Osteoblast (primary cell): Measurements from ENCODE around the gene MSANTD1. TPM values are rescaled to one million over a fixed set of nuclear protein-coding genes. Genes with fewer than 3 reads are reported as not detected.

Source experiments
- DNase-seq: peaks from one replicate; pipeline ENCODE4 v3.0.0; 2011; ENCODE audit warnings: low spot score, mixed read lengths; ENCODE audit not compliant: insufficient read length; ENCODE audit errors: missing footprints
- H2AFZ ChIP-seq: 2 replicates; pipeline ENCODE4 v1.6.0; 2011; ENCODE audit warnings: mild to moderate bottlenecking, low read length
- H3K27ac ChIP-seq: 2 replicates; pipeline ENCODE4 v1.5.1; 2011; ENCODE audit warnings: mild to moderate bottlenecking, low read depth, low read length, moderate library complexity
- H3K27me3 ChIP-seq: 2 replicates; pipeline ENCODE4 v1.6.0; 2012; ENCODE audit warnings: mild to moderate bottlenecking, control low read depth, inconsistent platforms, low read length, moderate library complexity; ENCODE audit not compliant: insufficient read depth
- H3K36me3 ChIP-seq: 2 replicates; pipeline ENCODE4 v1.5.1; 2011; ENCODE audit warnings: mild to moderate bottlenecking, low read length, control low read depth, moderate library complexity; ENCODE audit not compliant: insufficient read depth
- H3K4me1 ChIP-seq: 2 replicates; pipeline ENCODE4 v1.5.1; 2011; ENCODE audit warnings: mild to moderate bottlenecking, low read length, control low read depth, moderate library complexity; ENCODE audit not compliant: insufficient read depth
- H3K4me2 ChIP-seq: 2 replicates; pipeline ENCODE4 v1.6.0; 2011; ENCODE audit warnings: mild to moderate bottlenecking, low read length; ENCODE audit not compliant: insufficient read depth
- H3K4me3 ChIP-seq: fragments of 200-600 bp; sonication (generic); 3 replicates; pipeline ENCODE4 v1.5.1; 2012; ENCODE audit warnings: mild to moderate bottlenecking, low read length, inconsistent platforms; ENCODE audit not compliant: insufficient read depth
- H3K79me2 ChIP-seq: 2 replicates; pipeline ENCODE4 v1.6.0; 2012; ENCODE audit warnings: mild to moderate bottlenecking, low read length, control low read depth, inconsistent platforms; ENCODE audit not compliant: insufficient read depth
- H3K9me3 ChIP-seq: 2 replicates; pipeline ENCODE4 v1.5.1; 2011; ENCODE audit warnings: low read depth, low read length, control low read depth
- H4K20me1 ChIP-seq: 2 replicates; pipeline ENCODE4 v1.6.0; 2012; ENCODE audit warnings: mild to moderate bottlenecking, low read length, control low read depth; ENCODE audit not compliant: insufficient read depth
- CTCF ChIP-seq: IDR thresholded peaks from 2 replicates; pipeline ENCODE4 v1.5.1; 2011; ENCODE audit warnings: mild to moderate bottlenecking, low read depth, low read length, moderate library complexity; ENCODE audit errors: extremely low read depth
- total RNA-seq: library from RNA; depleted of rRNA; stranded (reverse); fragments of >200 nt; gene quantifications from 2 replicates; pipeline ENCODE4 v1.2.3, GENCODE V29; 2012

Gene MSANTD1
- total RNA-seq, 1 donor: 0.72 TPM

- no peaks in the 10 kb centered on the region for H3K9me3 ChIP-seq
- no peaks in the 10 kb centered on the region for H3K36me3 ChIP-seq
- peaks cover 28% of the 10 kb centered on the region for H3K4me1 ChIP-seq
- H3K79me2 ChIP-seq: peaks cover 20% of the 10 kb centered on the region
- H4K20me1 ChIP-seq: no peaks in the 10 kb centered on the region
- no peak for TF ChIP-seq CTCF
- no peak overlapping the region for H3K4me3 ChIP-seq
- H3K4me2 ChIP-seq: no peak overlapping the region
- H2AFZ ChIP-seq: no peak overlapping the region
- H3K27me3 ChIP-seq: peaks cover 16% of the 10 kb centered on the region
- no peak overlapping the region for H3K27ac ChIP-seq
- no peak for DNase-seq
Measured at GRCh38 chr4:3290476-3290875, 41.5 kb downstream of the MSANTD1 start.

DNA sequence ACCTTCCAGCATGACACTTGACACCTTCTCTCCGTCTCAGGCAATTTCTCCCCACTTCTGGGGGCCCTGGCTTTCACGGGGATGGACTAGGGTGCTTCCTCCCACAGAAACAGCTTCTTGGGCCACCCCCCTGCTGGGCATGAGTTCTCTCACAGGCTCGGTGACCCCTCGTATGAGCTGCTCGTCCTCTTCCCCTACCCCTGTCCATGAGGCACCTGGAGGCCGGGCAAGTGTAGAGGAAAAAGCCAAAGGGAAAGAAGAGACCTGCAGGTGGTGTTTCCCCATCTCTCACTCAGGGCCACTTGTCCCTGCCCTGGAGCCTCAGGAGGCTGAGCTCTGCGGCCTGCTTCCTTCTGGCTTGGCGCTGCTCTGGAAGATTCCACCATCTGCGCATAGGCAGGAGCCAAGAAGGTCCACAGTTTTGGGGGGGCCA, 41.9 kb downstream of the MSANTD1 start:
- Histone ChIP-seq H2AFZ (no peak overlapping the region), H3K27ac (no peak overlapping the region), H4K20me1 (no peaks in the 10 kb centered on the region), H3K4me2 (no peak overlapping the region), H3K79me2 (peaks cover 22% of the 10 kb centered on the region), H3K4me1 (peaks cover 25% of the 10 kb centered on the region), H3K9me3 (no peaks in the 10 kb centered on the region), H3K36me3 (no peaks in the 10 kb centered on the region), H3K4me3 (no peak overlapping the region), H3K27me3 (peaks cover 16% of the 10 kb centered on the region)
- peak; percentile 39 for DNase-seq
- no peak for TF ChIP-seq CTCF

GRCh38 chr4:3291411-3291968, 42.5 kb downstream of the MSANTD1 start:
- Histone ChIP-seq H3K4me2 (peak overlapping the region; percentile 95), H3K9me3 (no peaks in the 10 kb centered on the region), H3K27ac (peak overlapping the region; percentile 61), H3K36me3 (no peaks in the 10 kb centered on the region), H3K79me2 (peaks cover 28% of the 10 kb centered on the region), H3K27me3 (peaks cover 16% of the 10 kb centered on the region), H3K4me3 (peak overlapping the region; percentile 79), H2AFZ (peak overlapping the region; percentile 84), H4K20me1 (no peaks in the 10 kb centered on the region), H3K4me1 (peaks cover 19% of the 10 kb centered on the region)
- no peak for DNase-seq
- no peak for TF ChIP-seq CTCF

DNA sequence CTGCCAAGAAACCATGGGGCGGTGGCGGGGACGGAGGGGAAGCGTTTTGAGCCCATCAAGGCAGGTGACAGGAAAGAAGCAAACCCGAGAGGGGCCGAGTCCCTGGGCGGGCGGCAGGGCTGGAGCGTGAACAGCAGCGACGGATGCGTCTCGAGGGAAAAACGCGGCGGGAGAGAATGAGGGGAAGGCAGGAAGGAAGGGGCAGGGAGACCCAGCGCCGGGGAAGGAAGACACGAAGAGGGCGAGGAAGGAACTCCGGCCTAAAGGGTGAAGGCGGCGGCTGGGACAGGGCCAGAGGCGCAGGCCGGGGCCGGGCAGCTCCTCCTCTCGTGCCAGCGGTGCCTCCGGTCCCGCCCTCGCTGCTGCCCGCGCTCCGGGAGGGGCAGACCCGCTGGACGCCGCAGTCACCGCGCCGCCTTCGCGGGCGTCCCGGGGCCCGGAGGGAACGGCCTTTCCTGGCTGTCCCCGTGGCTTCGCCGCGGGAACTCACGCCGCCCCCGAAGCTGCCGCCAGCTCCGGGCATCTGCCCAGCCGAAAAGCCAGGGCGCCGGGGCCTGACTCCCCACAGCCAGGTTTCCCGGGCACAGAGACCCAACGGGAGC, 43.1 kb downstream of the MSANTD1 start:
- H3K36me3 ChIP-seq: no peaks in the 10 kb centered on the region
- peak; percentile 97 for DNase-seq
- H4K20me1 ChIP-seq: peaks cover 1% of the 10 kb centered on the region
- H3K9me3 ChIP-seq: no peaks in the 10 kb centered on the region
- H3K4me3 ChIP-seq: peak overlapping the region; percentile 79
- no peak for TF ChIP-seq CTCF
- H3K27me3 ChIP-seq: peaks cover 10% of the 10 kb centered on the region
- H3K4me2 ChIP-seq: peak overlapping the region; percentile 95
- peak overlapping the region; percentile 61 for H3K27ac ChIP-seq
- H3K79me2 ChIP-seq: peaks cover 29% of the 10 kb centered on the region
- H2AFZ ChIP-seq: peak overlapping the region; percentile 84
- peaks cover 17% of the 10 kb centered on the region for H3K4me1 ChIP-seq
